Posterior cingulate gyrus (tissue), 11 donors: ENCODE measurements around the gene TRIM24.
"Not testable (repeated sequence)": the region's sequence is repeated elsewhere in the genome, so short reads cannot be mapped to it uniquely, and the experiment has no call there.

Source experiments
- DNase-seq, 10 donors: peaks; one replicate each; pipeline versions ENCODE4 v3.0.0 to v3.0.0-alpha.2; 2020 to 2021; ENCODE audit warnings: mixed read lengths in 3 of 10
- intact Hi-C: fragments of 100-400 bp; cut with DNase I; formaldehyde crosslinking; loops from one replicate; pipeline ENCODE4 v1.15.1; 2023

Gene TRIM24

GRCh38 chr7:138524259-138524658 lies 64.2 kb downstream of the TRIM24 start:
- intact Hi-C loops = no loop called here
- DNase-seq = no peak

GRCh38 chr7:138525757-138526156 lies 65.7 kb downstream of the TRIM24 start:
- no peak for DNase-seq
- intact Hi-C loops = no loop called here

DNA sequence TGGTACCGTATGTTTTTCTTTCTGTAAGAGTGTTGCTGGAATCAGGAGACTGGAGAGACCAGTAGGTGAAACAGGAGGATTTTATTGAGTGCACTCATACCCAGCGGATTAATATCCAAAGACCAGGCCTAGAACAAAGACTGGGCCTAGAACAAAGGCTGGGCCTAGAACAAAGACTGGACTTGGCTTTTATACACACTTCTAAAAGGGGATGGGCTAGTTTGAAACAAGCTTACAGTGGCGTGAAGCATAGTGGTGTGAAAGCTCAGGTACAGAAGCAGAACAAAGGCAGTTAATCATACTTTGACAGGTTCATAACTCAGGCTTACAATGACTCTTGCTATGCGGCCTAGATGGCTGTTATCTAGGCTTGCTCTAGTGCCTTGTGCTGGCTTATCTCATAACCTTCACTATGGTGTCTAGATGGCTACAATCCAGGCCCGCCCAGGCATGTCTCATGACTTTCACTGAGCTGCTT lies 67.7 kb downstream of the TRIM24 start:
- no peak for DNase-seq

GRCh38 chr7:138536833-138537232 lies 76.8 kb downstream of the TRIM24 start:
- DNase-seq, intact Hi-C loops: not testable (repeated sequence)

More for the DNA sequence above, 67.7 kb downstream of the TRIM24 start:
- intact Hi-C loops = no loop called here

- intact Hi-C loops = no loop called here
- DNase-seq = no peak
These were observed 78.5 kb downstream of the TRIM24 start for GRCh38 chr7:138538518-138538917.

GRCh38 chr7:138538997-138539644 lies 79.1 kb downstream of the TRIM24 start:
- intact Hi-C loops = no loop called here
- no peak for DNase-seq

GRCh38 chr7:138542183-138542582 lies 82.1 kb downstream of the TRIM24 start:
- DNase-seq = no peak
- intact Hi-C loops = no loop called here

GRCh38 chr7:138543739-138544138 lies 83.7 kb downstream of the TRIM24 start:
- no peak for DNase-seq
- intact Hi-C loops = no loop called here

DNA sequence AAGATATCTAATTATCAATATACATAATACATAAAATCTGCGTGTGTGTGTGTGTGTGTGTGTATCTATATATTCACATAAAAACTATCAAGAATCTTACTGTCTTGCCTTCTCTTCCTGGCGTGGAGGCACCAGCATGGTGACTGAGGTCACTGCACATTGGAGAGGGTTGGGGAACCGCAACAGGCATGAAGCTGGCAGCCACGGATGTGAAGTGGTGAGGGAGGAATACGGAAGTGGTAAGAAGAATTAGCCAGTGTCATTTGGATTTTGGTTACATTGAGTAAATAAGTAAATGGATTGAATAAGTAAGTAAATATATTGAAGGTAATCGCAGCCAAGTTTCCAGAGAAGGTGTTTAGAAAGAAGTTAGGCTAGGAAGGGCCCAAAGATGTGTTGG lies 85.1 kb downstream of the TRIM24 start:
- no peak for DNase-seq
- intact Hi-C loops = no loop called here

- no peak for DNase-seq
- intact Hi-C loops = no loop called here
These were observed 86.1 kb downstream of the TRIM24 start for GRCh38 chr7:138546064-138546619.

- no peak for DNase-seq
- intact Hi-C loops = no loop called here
These were observed 86.8 kb downstream of the TRIM24 start for GRCh38 chr7:138546829-138547228.

- intact Hi-C loops = no loop called here
- DNase-seq = no peak
These were observed 89.0 kb downstream of the TRIM24 start for GRCh38 chr7:138549082-138549481.

GRCh38 chr7:138550337-138550736 lies 90.3 kb downstream of the TRIM24 start:
- DNase-seq = no peak
- intact Hi-C loops = no loop called here

GRCh38 chr7:138551102-138551501 lies 91.0 kb downstream of the TRIM24 start:
- DNase-seq = no peak
- intact Hi-C loops = no loop called here

GRCh38 chr7:138553805-138554204 lies 93.7 kb downstream of the TRIM24 start:
- intact Hi-C loops = no loop called here
- no peak for DNase-seq

DNA sequence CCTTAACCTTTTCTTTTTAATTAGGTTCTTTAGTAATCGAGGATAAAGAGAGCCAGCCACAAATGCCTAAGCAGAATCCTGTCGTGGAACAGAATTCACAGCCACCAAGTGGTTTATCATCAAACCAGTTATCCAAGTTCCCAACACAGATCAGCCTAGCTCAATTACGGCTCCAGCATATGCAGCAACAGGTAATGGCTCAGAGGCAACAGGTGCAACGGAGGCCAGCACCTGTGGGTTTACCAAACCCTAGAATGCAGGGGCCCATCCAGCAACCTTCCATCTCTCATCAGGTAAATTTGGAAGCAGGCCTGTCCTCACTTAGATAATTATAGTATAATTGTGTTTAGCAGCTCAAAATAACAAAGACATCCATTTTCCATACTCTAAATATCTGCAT lies 94.6 kb downstream of the TRIM24 start:
- intact Hi-C loops = no loop called here
- no peak for DNase-seq

DNA sequence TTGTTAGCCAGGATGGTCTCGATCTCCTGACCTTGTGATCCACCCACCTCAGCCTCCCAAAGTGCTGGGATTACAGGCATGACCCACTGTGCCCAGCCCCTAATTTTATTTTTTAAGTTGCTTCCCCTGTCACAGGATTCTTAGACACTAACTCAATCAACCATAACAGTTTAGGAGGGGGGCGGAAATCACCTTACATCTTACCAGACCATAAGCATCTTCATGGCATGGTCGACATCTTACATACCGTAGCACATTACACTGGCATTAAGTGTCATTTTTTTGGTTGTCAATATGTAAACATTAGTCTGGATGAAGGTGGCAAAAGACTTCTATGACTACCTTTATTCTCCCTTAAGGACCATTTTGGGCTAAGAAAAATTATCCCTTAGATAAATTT lies 95.6 kb downstream of the TRIM24 start:
- DNase-seq = no peak

GRCh38 chr7:138556771-138557484 lies 96.9 kb downstream of the TRIM24 start:
- intact Hi-C loops = no loop called here
- DNase-seq = no peak

More for the DNA sequence above, 95.6 kb downstream of the TRIM24 start:
- intact Hi-C loops = no loop called here

GRCh38 chr7:138559448-138559847 lies 99.4 kb downstream of the TRIM24 start:
- DNase-seq = no peak
- intact Hi-C loops = no loop called here

DNA sequence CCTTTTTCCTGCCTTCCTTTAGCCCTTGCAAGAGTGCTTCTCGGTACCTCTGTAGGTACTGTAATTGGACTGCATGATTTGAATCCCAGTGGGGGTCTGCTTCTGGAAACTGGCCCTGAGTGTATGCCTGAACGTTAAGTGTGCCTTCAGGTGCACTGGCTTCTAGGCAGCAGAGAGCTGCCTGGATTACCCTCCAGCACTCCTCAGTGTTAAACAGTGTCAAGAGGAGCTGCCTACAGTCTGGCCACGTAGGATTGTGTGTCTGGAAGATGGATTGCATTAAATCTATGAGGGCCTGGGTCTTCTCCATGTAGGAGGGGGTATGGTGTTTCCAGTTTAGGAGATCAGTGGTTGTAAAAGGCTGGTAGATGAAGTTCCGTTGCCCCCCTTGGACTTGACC lies 103.7 kb downstream of the TRIM24 start:
- no peak for DNase-seq
- intact Hi-C loops = no loop called here

DNA sequence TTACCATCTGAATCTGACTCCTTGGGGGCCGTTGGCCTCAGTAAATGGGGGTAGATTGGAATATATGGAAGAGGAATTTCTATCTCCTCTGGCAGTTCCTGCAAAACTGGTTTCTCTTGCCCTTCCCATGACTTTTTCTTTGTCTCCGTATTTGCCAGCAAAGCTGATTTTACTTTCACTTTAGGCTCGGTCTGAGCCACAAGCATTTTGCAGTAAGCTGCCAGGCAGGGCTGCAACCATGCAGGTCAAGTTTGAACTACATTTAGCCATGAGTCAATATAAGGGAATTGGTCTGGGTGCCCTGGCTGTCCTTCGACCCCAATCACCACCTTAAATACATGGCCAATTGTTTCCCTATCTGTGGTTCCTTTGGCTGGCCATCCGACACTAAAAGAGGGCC lies 104.3 kb downstream of the TRIM24 start:
- intact Hi-C loops = no loop called here
- DNase-seq = no peak

DNA sequence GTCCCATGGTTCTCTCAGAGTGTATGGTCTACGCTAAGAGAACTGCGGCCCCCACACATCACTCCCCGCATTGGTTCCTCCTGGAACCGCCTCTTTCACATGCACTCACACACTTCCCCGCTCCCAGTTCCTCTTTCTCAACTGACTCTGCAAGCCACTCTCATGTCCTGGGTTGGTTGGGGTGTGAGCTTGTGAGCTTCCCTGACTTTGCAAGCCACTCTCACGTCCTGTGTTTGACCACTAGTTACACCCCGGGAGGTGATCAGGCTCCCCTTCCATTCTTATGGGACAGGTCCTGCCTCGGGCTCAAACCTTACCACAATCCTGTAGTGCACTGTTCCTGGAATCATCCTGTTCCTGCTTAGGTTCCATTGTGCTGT lies 105.0 kb downstream of the TRIM24 start:
- no peak for DNase-seq
- intact Hi-C loops = no loop called here
